Esophagus squamous epithelium (tissue), 4 donors: Measurements from ENCODE around the gene ZNRF3.

Source experiments
- POLR2A ChIP-seq, 4 donors: fragments of 450-650 bp; IDR thresholded peaks; one replicate each; pipeline ENCODE4 v1.6.1; 2017; ENCODE audit warnings: antibody characterized with exemption in 4 of 4, mild to moderate bottlenecking in 4 of 4, moderate library complexity in 3 of 4
- TF ChIP-seq, protein P1 (sequence below), 6 experiments: fragments of 450-650 bp in 4 of 6; fragments of 200-600 bp in 2 of 6; sonication (generic) in 2 of 6; IDR thresholded peaks; one replicate each; pipeline ENCODE4 v1.5.1; 2016 to 2019; ENCODE audit warnings: antibody characterized with exemption in 6 of 6, mild to moderate bottlenecking in 4 of 6, moderate library complexity in 4 of 6

GRCh38 chr22:28977481-28977971 is 94.2 kb downstream of the ZNRF3 start:
- TF ChIP-seq, protein P1, sequence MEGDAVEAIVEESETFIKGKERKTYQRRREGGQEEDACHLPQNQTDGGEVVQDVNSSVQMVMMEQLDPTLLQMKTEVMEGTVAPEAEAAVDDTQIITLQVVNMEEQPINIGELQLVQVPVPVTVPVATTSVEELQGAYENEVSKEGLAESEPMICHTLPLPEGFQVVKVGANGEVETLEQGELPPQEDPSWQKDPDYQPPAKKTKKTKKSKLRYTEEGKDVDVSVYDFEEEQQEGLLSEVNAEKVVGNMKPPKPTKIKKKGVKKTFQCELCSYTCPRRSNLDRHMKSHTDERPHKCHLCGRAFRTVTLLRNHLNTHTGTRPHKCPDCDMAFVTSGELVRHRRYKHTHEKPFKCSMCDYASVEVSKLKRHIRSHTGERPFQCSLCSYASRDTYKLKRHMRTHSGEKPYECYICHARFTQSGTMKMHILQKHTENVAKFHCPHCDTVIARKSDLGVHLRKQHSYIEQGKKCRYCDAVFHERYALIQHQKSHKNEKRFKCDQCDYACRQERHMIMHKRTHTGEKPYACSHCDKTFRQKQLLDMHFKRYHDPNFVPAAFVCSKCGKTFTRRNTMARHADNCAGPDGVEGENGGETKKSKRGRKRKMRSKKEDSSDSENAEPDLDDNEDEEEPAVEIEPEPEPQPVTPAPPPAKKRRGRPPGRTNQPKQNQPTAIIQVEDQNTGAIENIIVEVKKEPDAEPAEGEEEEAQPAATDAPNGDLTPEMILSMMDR (IDR thresholded peaks at IDR 0.05) = no peak
- TF ChIP-seq POLR2A (IDR thresholded peaks at IDR 0.05) = no peak
